ENCODE results near the gene SLC4A2.

The SLC4A2 gene

GRCh38 chr7:151085691-151086620 lies 26.6 kb downstream of the SLC4A2 start, which contains the start of gene AGAP3:
AGAP3 (plus strand) TSS chr7:151086475; CDS start chr7:151086742, 267 bp downstream.
- Histone ChIP-seq H3K27ac (ENCODE audit: insufficient read depth, low read depth, low read length, poor library complexity, severe bottlenecking) (peak within 1 kb of the TSS; percentile 89), H3K4me1 (ENCODE audit: control insufficient read depth, insufficient read depth, low read length) (peaks cover 51% of the 10 kb centered on the region), H3K27me3 (ENCODE audit: control insufficient read depth, insufficient read depth, low read length, poor library complexity, severe bottlenecking) (peaks cover 23% of the 10 kb centered on the region), H3K36me3 (ENCODE audit: control insufficient read depth, insufficient read depth, low read length) (no peaks in the 10 kb centered on the region), H3K4me3 (ENCODE audit: insufficient read depth, low read depth, low read length) (peak within 1 kb of the TSS; percentile 85), H3K9me3 (ENCODE audit: control insufficient read depth, low read length) (no peaks in the 10 kb centered on the region)
- WGBS, 2 experiments, result 0% methylated on average over 83 to 84 of the region's 84 CpGs

GRCh38 chr7:151086802-151087244 lies 27.4 kb downstream of the SLC4A2 start:
- Histone ChIP-seq H3K27ac (ENCODE audit: insufficient read depth, low read depth, low read length, poor library complexity, severe bottlenecking) (no peak overlapping the region), H3K9me3 (ENCODE audit: control insufficient read depth, low read length) (no peaks in the 10 kb centered on the region), H3K4me1 (ENCODE audit: control insufficient read depth, insufficient read depth, low read length) (peaks cover 43% of the 10 kb centered on the region), H3K36me3 (ENCODE audit: control insufficient read depth, insufficient read depth, low read length) (no peaks in the 10 kb centered on the region), H3K27me3 (ENCODE audit: control insufficient read depth, insufficient read depth, low read length, poor library complexity, severe bottlenecking) (peaks cover 23% of the 10 kb centered on the region), H3K4me3 (ENCODE audit: insufficient read depth, low read depth, low read length) (peak overlapping the region; percentile 85)
- 0% methylated on average over 56 of the region's 56 CpGs for WGBS, 2 experiments

GRCh38 chr7:151087245-151088018 lies 28.0 kb downstream of the SLC4A2 start:
- no peaks in the 10 kb centered on the region for H3K9me3 ChIP-seq (ENCODE audit: control insufficient read depth, low read length)
- peaks cover 23% of the 10 kb centered on the region for H3K27me3 ChIP-seq (ENCODE audit: control insufficient read depth, insufficient read depth, low read length, poor library complexity, severe bottlenecking)
- H3K27ac ChIP-seq (ENCODE audit: insufficient read depth, low read depth, low read length, poor library complexity, severe bottlenecking), result no peak overlapping the region
- peaks cover 37% of the 10 kb centered on the region for H3K4me1 ChIP-seq (ENCODE audit: control insufficient read depth, insufficient read depth, low read length)
- 1 to 2% methylated on average over 70 of the region's 70 CpGs for whole genome bisulfite sequencing, 2 experiments
- peak overlapping the region; percentile 85 for H3K4me3 ChIP-seq (ENCODE audit: insufficient read depth, low read depth, low read length)
- H3K36me3 ChIP-seq (ENCODE audit: control insufficient read depth, insufficient read depth, low read length), result no peaks in the 10 kb centered on the region

GRCh38 chr7:151088019-151088855 lies 28.8 kb downstream of the SLC4A2 start:
- WGBS, 2 experiments, result 12 to 15% methylated on average over 16 of the region's 16 CpGs
- Histone ChIP-seq H3K4me3 (ENCODE audit: insufficient read depth, low read depth, low read length) (peak overlapping the region; percentile 85), H3K4me1 (ENCODE audit: control insufficient read depth, insufficient read depth, low read length) (peaks cover 33% of the 10 kb centered on the region), H3K9me3 (ENCODE audit: control insufficient read depth, low read length) (no peaks in the 10 kb centered on the region), H3K36me3 (ENCODE audit: control insufficient read depth, insufficient read depth, low read length) (no peaks in the 10 kb centered on the region), H3K27me3 (ENCODE audit: control insufficient read depth, insufficient read depth, low read length, poor library complexity, severe bottlenecking) (peaks cover 23% of the 10 kb centered on the region), H3K27ac (ENCODE audit: insufficient read depth, low read depth, low read length, poor library complexity, severe bottlenecking) (no peak overlapping the region)

- peak overlapping the region; percentile 74 for H3K27ac ChIP-seq (ENCODE audit: insufficient read depth, low read depth, low read length, poor library complexity, severe bottlenecking)
- WGBS, 2 experiments, result 11 to 12% methylated on average over 30 of the region's 30 CpGs
- no peaks in the 10 kb centered on the region for H3K36me3 ChIP-seq (ENCODE audit: control insufficient read depth, insufficient read depth, low read length)
- peaks cover 17% of the 10 kb centered on the region for H3K27me3 ChIP-seq (ENCODE audit: control insufficient read depth, insufficient read depth, low read length, poor library complexity, severe bottlenecking)
- H3K9me3 ChIP-seq (ENCODE audit: control insufficient read depth, low read length), result no peaks in the 10 kb centered on the region
- H3K4me3 ChIP-seq (ENCODE audit: insufficient read depth, low read depth, low read length), result peak overlapping the region; percentile 85
- peaks cover 33% of the 10 kb centered on the region for H3K4me1 ChIP-seq (ENCODE audit: control insufficient read depth, insufficient read depth, low read length)
Measured at GRCh38 chr7:151088856-151089699, 29.7 kb downstream of the SLC4A2 start.

GRCh38 chr7:151089893-151090730 lies 30.7 kb downstream of the SLC4A2 start:
- no peaks in the 10 kb centered on the region for H3K36me3 ChIP-seq (ENCODE audit: control insufficient read depth, insufficient read depth, low read length)
- H3K4me3 ChIP-seq (ENCODE audit: insufficient read depth, low read depth, low read length), result peak overlapping the region; percentile 22
- 82 to 85% methylated on average over 19 to 21 of the region's 22 CpGs for WGBS, 2 experiments

GRCh38 chr7:151091003-151091402 lies 31.6 kb downstream of the SLC4A2 start:
- Histone ChIP-seq H3K9me3 (ENCODE audit: control insufficient read depth, low read length) (no peaks in the 10 kb centered on the region), H3K36me3 (ENCODE audit: control insufficient read depth, insufficient read depth, low read length) (no peaks in the 10 kb centered on the region), H3K27ac (ENCODE audit: insufficient read depth, low read depth, low read length, poor library complexity, severe bottlenecking) (no peak overlapping the region), H3K27me3 (ENCODE audit: control insufficient read depth, insufficient read depth, low read length, poor library complexity, severe bottlenecking) (peaks cover 12% of the 10 kb centered on the region), H3K4me1 (ENCODE audit: control insufficient read depth, insufficient read depth, low read length) (peaks cover 25% of the 10 kb centered on the region), H3K4me3 (ENCODE audit: insufficient read depth, low read depth, low read length) (no peak overlapping the region)
- WGBS, 2 experiments, result 92% methylated on average over 7 of the region's 7 CpGs

More at GRCh38 chr7:151089893-151090730, 30.7 kb downstream of the SLC4A2 start:
- Histone ChIP-seq H3K4me1 (ENCODE audit: control insufficient read depth, insufficient read depth, low read length) (peaks cover 29% of the 10 kb centered on the region), H3K27me3 (ENCODE audit: control insufficient read depth, insufficient read depth, low read length, poor library complexity, severe bottlenecking) (peaks cover 12% of the 10 kb centered on the region), H3K9me3 (ENCODE audit: control insufficient read depth, low read length) (no peaks in the 10 kb centered on the region), H3K27ac (ENCODE audit: insufficient read depth, low read depth, low read length, poor library complexity, severe bottlenecking) (no peak overlapping the region)

GRCh38 chr7:151091431-151091830 lies 32.0 kb downstream of the SLC4A2 start:
- Histone ChIP-seq H3K4me3 (ENCODE audit: insufficient read depth, low read depth, low read length) (no peak overlapping the region), H3K4me1 (ENCODE audit: control insufficient read depth, insufficient read depth, low read length) (peaks cover 25% of the 10 kb centered on the region), H3K36me3 (ENCODE audit: control insufficient read depth, insufficient read depth, low read length) (no peaks in the 10 kb centered on the region), H3K9me3 (ENCODE audit: control insufficient read depth, low read length) (no peaks in the 10 kb centered on the region), H3K27me3 (ENCODE audit: control insufficient read depth, insufficient read depth, low read length, poor library complexity, severe bottlenecking) (peaks cover 12% of the 10 kb centered on the region), H3K27ac (ENCODE audit: insufficient read depth, low read depth, low read length, poor library complexity, severe bottlenecking) (no peak overlapping the region)
- 64% methylated on average over 6 of the region's 6 CpGs for WGBS, 2 experiments
